Esophagus muscularis mucosa (tissue), 4 donors: Measurements from ENCODE around the gene COL3A1. TPM values are rescaled to one million over a fixed set of nuclear protein-coding genes. Genes with fewer than 3 reads are reported as not detected.

Experiments used
- DNase-seq: peaks from one replicate; pipeline ENCODE4 v3.0.0-alpha.2; 2017; ENCODE audit errors: extremely low spot score
- H3K27ac ChIP-seq, 4 donors: fragments of 200-600 bp; sonication (generic); replicated peaks in 1 of 4; 1 replicate in 3 of 4; 2 replicates in 1 of 4; pipeline ENCODE4 v1.5.1; 2016 to 2019; ENCODE audit warnings: mild to moderate bottlenecking in 1 of 4
- H3K27me3 ChIP-seq, 4 donors: fragments of 200-600 bp; sonication (generic); one replicate each; pipeline versions ENCODE4 v1.5.1 to v1.6.0; 2016 to 2019
- H3K36me3 ChIP-seq, 4 donors: fragments of 200-600 bp; sonication (generic); one replicate each; pipeline ENCODE4 v1.5.1; 2016 to 2019
- H3K4me1 ChIP-seq, 4 donors: fragments of 200-600 bp; sonication (generic); one replicate each; pipeline ENCODE4 v1.5.1; 2016 to 2019
- H3K4me3 ChIP-seq, 4 donors: fragments of 200-600 bp; sonication (generic); 1 replicate in 2 of 4; 2 replicates in 2 of 4; pipeline ENCODE4 v1.5.1; 2016 to 2019; ENCODE audit warnings: mild to moderate bottlenecking in 4 of 4, moderate library complexity in 1 of 4
- H3K9me3 ChIP-seq, 4 donors: fragments of 200-600 bp; sonication (generic); 1 replicate in 3 of 4; 2 replicates in 1 of 4; pipeline ENCODE4 v1.5.1; 2016 to 2019
- EP300 ChIP-seq: sonication (generic); formaldehyde crosslinking; IDR thresholded peaks from one replicate; pipeline ENCODE4 v1.6.1; 2017; ENCODE audit warnings: antibody characterized with exemption
- POLR2A ChIP-seq: fragments of 450-650 bp; IDR thresholded peaks from one replicate; pipeline ENCODE4 v1.6.1; 2017; ENCODE audit warnings: antibody characterized with exemption, moderate library complexity, mild to moderate bottlenecking, low read depth
- POLR2AphosphoS5 ChIP-seq, 2 donors: sonication (generic); formaldehyde crosslinking; IDR thresholded peaks; one replicate each; pipeline ENCODE4 v1.6.1; 2017; ENCODE audit warnings: antibody characterized with exemption in 2 of 2
- WGBS: methylation state at CpG from one replicate; pipeline ENCODE4 v1.1.5; 2018; 5-methylcytosine and 5-hydroxymethylcytosine counted together
- intact Hi-C: fragments of 100-400 bp; cut with DNase I; formaldehyde crosslinking; loops from one replicate; pipeline ENCODE4 v1.15.1; 2023
- small RNA-seq, 3 donors: library from RNA; depleted of rRNA; stranded (forward); fragments of <200 nt; gene quantifications; one replicate each; pipeline ENCODE3, GENCODE V24; 2016
- total RNA-seq, 4 donors: library from RNA; depleted of rRNA; stranded (reverse); fragments of >200 nt; gene quantifications; one replicate each; pipeline versions ENCODE4 v1.1.0 to v1.2.1, GENCODE V29; 2016
- TF ChIP-seq, protein P1 (sequence below), 3 experiments: fragments of 200-600 bp in 2 of 3; fragments of 450-650 bp in 1 of 3; sonication (generic) in 2 of 3; IDR thresholded peaks; one replicate each; pipeline ENCODE4 v1.5.1; 2017 to 2019; ENCODE audit warnings: antibody characterized with exemption in 3 of 3, mild to moderate bottlenecking in 2 of 3, moderate library complexity in 1 of 3

The COL3A1 gene
- total RNA-seq, 4 donors from 2014 or later, result 182 to 480 (median 236) TPM

DNA sequence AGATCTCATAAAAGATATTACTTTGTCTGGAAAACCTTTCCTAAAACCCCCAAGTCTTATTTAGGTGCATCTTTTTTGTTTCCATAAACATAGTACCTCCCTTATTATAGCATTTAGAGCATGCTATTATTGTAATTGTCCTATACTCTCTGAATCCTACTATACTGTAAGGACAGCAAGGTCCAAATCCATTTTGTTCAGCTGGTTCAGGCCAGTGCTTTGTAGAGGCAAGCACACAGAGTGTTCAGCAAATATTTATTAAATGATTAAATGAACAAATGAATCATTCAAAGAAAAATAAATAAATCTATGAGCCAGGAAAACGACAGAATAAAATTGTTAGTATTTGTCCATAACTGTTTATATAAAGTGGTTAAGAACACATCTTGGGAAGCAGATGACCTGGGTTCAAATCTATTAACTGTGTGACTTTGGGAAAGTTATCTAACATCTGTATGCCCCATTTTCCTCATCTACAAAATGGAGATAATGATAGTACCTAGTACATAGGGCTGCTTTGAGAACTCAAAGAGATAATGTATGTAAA, 86.0 kb downstream of the COL3A1 start:
- no peaks in the 10 kb centered on the region for H3K27me3 ChIP-seq
- DNase-seq, result no peak
- no peaks in the 10 kb centered on the region for H3K9me3 ChIP-seq
- intact Hi-C loops, result no loop called here
- H3K4me1 ChIP-seq, result peaks cover 0 to 16% (median 5%) of the 10 kb centered on the region in 4 donors
- WGBS, result 43% methylated on average over 1 of the region's 1 CpG
- H3K4me3 ChIP-seq, result no peak overlapping the region
- H3K27ac ChIP-seq, result no peak overlapping the region
- TF ChIP-seq, protein P1, sequence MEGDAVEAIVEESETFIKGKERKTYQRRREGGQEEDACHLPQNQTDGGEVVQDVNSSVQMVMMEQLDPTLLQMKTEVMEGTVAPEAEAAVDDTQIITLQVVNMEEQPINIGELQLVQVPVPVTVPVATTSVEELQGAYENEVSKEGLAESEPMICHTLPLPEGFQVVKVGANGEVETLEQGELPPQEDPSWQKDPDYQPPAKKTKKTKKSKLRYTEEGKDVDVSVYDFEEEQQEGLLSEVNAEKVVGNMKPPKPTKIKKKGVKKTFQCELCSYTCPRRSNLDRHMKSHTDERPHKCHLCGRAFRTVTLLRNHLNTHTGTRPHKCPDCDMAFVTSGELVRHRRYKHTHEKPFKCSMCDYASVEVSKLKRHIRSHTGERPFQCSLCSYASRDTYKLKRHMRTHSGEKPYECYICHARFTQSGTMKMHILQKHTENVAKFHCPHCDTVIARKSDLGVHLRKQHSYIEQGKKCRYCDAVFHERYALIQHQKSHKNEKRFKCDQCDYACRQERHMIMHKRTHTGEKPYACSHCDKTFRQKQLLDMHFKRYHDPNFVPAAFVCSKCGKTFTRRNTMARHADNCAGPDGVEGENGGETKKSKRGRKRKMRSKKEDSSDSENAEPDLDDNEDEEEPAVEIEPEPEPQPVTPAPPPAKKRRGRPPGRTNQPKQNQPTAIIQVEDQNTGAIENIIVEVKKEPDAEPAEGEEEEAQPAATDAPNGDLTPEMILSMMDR (IDR thresholded peaks at IDR 0.05), result no peak
- TF ChIP-seq POLR2AphosphoS5 (IDR thresholded peaks at IDR 0.05), result no peak
- TF ChIP-seq POLR2A, result no peak
- no peak for TF ChIP-seq EP300
- peaks cover 9 to 36% (median 13%) of the 10 kb centered on the region in 4 donors for H3K36me3 ChIP-seq

Small RNA genes lying within 50 kb of the gene (small RNA-seq; reads per million reads assigned to genes)
- gene MIR1245A, result 0.74 to 1.2 (median 0.75) reads per million in 3 donors

Other genes with a start within 250 kb of the COL3A1 start
- gene COL5A2, start 205.4 kb downstream of the COL3A1 start, total RNA-seq, result 10 to 100 TPM; 49.9 to 68.5 (median 59.0) TPM